NAMALWA (cell line): ENCODE measurements around the gene FAM20A.
A peak's percentile ranks its signal among the peaks of the same experiment; 100 is the strongest.
"Not testable (repeated sequence)": the region's sequence is repeated elsewhere in the genome, so short reads cannot be mapped to it uniquely, and the experiment has no call there.

Experiments used
- DNase-seq: peaks from one replicate; pipeline ENCODE4 v3.0.0-alpha.2; 2015; ENCODE audit warnings: low spot score

FAM20A gene

DNA sequence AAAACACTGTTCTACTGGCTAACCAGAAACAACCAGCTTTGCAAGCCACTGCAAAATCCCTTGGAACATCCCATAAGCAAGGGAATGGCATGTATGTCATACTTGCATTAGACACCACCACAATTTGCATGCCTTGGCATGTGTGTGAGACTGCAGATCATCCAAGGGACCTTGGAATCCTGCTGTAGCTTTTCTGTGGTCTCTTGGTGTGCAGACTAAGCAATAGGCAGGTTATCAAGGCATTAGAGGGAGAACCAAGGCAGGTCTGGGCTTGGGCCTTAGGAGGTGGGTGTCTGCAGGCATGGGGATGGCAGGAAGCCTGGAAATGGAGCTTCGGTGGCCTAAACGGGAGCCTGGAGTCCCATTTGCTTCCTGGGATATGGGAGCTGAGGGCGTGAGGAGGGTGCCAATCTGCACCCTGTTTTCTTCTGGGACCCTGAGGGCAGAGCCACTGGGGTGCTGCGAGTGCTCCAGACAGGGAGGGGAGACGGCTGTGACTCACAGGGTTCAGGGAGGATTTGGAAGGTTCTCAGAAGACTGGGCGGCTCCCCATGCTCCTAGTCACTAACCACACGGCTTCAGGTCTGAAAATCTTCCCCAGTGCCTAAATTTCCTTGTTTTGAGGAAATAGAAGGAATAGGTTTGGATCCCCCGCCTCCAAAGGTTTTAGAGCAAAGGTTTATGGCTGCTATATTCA is 36.6 kb downstream of the FAM20A start:
- DNase-seq, result no peak

DNA sequence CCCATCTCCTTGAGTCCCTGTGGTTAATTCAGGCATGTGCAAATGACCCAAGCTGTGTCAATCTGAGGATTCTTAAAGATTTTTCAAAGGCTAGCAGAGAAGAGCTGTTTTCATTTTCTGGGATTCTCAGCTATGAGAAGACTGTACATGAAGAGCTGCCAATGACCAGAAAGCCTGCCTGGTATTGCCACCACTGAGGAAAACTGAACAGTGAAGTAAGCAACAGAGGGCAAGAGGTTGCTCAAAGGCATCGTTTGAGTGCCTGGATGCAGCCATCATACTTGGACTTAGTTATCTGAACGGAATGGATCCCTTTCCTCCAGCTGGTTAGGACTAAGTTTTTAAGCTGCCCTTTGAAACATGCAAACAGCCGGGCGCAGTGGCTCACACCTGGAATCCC is 38.4 kb downstream of the FAM20A start:
- DNase-seq, result no peak

DNA sequence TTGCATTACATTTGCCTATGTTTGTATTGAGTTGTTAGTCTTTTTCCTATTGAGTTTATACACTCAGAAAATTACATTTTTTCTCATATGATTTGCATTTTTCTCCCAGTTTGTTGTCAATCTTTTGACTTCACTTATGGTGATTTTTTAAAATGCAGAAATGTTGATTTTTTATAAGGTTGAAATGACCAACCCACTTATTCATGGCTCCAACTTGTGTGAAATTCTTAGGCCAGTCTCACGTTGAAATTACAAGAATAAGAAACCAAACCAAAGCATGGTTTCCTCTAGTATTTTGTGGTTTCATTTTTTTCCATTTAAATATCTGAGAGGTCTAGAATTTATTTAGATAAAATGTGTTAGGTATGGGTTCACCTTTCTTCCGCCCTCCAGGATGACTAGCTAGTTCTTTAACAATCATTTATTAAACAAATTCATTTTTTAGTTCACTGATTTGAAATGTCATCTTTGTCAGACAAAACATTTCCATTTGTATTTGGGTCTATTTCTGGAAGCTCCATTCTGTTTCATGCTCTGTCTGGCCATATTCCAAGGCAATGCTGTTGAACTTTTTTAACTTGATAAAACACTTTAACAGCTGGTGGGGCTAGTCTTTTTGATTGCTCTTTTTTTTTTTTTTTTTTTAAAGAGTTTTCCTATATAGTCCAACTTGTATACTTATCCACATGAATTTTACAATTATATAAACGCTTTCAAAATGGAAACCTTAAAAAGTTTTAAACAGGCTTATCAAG is 40.0 kb downstream of the FAM20A start:
- DNase-seq, result no peak

DNA sequence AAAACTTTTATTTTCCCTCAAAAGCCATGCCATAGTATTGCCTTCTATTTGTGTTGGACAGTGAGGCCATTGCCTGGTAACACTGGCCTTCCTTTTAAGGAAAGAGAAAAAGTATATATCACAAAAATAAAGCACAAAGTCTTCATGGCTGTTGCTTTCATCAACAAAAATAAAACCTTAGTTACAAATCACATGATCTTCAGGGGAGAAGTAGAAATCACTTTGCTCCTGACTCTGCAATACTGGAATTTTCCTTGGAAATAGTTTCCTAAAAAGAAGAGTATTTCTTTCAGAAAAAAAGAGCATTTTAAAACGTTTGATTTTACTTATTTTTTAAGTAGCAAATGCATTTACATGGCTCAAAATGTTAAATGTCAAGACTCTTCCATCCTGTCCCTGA is 41.9 kb downstream of the FAM20A start:
- no peak for DNase-seq

DNA sequence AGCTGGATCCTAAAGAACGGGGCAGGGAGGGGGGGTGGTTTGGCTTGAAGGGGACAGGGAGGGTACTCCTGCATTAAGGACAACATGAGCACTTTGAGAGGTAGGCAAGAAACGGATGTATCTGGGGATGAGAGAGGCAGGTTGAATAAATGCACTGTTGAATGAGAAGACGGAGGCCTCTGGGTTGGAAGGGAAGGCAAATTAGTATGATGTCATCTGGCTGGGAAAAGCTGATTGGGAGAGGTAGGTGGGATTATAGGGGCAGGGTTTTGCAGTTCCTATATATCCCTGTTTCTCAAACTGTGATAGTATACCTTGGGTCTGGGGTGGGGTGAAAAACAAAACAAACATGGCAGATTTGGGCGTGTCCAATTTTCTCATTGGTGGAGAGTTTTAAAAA is 44.6 kb downstream of the FAM20A start:
- no peak for DNase-seq

DNA sequence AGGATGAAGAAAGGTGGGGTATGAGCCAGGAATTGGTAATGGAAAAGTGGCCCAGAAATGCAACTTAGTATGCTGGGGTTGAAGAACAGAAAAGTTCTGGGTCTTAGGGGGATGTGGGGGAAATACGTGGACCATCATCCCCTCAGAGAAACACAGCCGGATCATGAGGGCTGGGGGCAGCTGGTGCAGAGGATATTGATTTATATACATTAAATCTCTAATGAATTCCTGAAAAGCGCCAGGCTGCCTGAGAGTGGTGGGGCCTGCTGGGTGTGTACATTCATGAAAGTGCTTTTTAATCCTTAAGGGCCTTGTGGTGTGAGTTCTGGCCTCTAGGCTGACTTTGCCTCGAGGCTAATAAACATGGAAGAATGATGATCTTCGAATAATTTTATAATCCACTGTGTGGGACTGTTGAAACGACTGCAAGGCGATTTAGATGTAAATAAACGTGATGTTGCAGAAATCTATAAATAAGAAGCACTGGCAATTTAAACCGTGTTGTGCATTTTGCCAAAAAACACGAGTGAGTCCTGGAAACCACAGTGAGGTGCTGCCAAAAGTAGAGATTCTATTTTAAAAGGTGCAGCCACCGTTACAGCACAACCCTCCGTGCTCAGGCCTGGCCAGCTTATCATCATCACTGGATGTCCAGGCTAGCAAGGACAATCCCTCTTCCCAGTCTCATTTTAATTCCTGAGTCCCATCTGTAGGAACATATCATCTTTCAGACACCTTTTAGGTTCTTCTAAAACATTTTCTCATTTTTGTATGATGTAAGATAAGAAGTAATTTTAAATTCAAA is 56.9 kb downstream of the FAM20A start:
- DNase-seq, result no peak

DNA sequence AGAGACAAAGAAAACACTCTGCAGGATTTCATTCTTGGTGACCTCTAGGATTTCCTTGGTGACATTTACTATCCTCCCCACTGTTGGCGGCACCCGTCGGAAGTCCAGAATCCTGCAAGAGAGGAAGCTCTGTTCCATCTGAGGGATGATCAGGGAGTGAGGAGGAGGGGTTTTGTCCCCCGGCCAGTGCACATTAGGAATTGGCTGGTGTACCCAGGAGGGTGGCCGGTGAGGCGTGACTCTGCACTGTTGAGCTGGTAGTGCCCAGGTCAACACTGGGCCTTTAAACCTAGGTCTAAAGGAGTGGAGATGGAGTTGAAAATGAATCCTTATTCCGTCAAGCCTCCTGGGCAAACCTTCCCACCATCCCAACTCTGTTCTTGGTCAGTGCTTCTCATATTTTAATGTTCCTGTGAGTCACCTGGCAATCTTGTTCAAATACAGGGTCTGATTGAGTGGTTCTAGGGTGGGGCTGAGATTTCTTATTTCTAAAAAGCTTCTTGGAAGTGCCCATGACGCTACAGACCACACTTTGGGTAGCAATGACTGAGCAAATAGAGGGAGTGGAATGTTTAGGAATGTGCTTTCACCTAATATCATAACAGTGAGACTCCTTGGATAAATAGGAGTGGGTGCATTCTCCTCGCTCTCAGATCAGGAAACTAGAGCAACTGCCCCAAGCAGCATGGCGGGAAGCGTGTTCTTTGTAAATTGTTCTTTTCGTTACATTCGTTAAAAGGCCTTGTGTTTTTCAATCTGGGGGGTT is 58.3 kb downstream of the FAM20A start:
- DNase-seq, result no peak

DNA sequence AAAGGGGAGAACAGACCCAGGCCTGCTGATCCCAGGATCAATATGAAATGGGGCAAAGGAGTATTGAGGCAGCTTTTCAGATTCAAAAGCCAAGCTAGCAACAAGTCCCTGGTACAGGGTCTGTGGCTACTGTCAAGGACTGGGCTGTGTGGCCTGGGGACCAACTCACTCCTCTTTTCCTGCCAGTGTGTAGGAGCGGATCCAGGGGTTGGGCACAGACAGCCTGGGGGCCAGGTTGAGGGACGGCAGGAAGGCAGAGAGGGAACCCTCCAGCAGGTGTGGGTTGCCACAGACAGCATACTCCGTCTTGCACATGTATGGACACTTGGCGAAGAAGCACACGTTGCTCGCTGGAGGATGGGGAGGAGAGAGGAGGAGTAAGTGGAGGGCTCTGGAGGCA is 59.4 kb downstream of the FAM20A start:
- no peak for DNase-seq

DNA sequence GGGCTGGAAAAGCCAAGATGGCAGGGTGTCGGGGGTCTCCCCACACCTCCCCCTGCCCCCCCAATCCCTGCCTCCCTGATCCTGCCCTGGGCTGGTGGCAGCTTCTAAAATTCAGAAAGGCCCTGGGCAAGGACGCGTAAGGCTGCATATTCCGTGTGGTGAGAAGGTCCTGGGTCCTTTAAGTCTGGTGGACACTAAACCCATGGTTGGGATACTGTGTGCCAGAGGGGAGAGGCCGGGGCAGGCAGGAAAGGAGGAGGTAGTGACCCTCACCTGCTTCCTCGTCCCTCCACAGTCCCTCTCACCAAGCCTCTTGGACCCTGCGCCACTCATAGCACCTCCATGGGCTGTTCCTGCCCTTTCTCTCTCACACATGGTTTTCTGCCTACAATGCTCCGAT is 60.2 kb downstream of the FAM20A start:
- no peak for DNase-seq

DNA sequence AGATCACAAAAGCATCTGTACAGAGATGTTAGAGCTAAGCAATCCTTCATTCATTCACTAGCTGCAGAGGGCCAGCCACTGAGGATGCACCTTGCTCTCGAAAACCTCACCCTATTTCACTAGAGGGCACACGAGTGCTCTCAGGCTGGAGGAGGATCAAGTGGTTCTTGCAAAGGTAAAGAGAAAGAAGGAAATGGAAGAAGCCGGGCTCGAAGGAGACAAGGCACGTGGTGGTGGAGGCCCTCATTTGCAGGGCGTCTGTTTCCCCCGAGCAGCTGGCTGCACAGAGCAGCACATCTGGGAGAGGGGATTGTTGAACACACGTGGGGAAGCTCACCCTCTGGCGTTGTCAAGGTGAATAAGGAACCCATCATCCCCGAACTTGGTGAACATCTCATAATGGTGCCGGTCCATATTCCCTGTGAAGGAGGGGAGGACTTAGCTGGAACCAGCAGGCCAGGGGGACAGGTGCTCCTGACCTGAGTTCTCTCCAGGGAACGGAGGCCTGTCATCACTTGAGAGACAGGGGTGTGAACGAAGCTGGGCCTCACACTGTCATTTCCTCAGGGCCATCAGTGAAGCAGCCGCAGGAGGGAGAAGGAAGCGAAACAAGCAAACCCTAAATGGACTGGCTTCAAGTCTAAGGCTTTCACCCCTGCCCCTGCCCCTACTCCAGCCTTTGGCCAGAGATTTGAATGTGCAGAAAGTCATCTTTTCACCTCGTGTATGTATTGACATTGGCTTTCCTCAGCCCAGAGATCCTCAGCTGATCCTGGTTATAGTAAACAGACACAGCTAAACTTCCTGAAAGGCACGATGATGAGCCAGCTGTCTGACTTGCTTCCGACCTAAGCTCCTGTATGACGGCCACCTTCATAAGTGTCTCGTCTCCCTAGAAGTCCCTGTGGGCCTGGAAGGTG is 61.4 kb downstream of the FAM20A start:
- peak; percentile 46 for DNase-seq

DNA sequence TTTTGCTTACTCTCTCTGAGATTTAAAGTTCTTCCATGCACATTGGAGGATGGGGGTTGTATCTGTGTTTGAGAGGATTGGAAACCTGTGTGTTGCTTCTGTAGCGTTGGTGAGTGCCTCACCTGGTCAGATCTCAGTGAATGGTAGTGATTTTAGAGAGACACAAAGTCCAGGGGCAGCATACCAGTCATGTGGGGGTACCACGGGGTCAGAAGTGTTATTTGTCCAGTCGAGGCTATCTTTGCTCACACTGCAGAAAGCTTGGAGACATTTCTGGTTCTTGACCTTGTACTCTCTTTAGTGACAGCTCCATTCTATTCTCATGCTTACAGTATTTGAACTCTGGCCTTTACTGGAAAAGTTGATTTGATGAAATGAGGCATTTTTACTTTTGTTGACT is 65.2 kb downstream of the FAM20A start:
- DNase-seq, result no peak

DNA sequence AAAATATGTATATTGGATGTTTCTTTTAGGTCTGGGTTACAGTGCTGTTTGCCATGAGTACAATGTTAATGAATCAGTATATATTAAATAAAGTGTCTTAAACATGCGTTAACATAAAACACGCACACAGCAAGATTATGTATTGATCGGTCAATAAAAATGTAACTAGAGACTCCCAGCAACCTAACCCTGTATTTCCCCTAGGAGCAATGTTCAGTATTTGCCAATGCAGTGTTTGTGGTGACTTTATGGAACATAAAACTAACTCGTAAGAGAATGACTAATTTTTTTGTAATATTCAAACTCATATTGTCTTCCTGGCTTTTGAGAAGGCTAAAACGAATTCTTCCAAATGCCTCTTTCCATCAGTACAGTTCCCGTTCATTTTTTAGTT is 66.5 kb downstream of the FAM20A start:
- DNase-seq, result no peak

DNA sequence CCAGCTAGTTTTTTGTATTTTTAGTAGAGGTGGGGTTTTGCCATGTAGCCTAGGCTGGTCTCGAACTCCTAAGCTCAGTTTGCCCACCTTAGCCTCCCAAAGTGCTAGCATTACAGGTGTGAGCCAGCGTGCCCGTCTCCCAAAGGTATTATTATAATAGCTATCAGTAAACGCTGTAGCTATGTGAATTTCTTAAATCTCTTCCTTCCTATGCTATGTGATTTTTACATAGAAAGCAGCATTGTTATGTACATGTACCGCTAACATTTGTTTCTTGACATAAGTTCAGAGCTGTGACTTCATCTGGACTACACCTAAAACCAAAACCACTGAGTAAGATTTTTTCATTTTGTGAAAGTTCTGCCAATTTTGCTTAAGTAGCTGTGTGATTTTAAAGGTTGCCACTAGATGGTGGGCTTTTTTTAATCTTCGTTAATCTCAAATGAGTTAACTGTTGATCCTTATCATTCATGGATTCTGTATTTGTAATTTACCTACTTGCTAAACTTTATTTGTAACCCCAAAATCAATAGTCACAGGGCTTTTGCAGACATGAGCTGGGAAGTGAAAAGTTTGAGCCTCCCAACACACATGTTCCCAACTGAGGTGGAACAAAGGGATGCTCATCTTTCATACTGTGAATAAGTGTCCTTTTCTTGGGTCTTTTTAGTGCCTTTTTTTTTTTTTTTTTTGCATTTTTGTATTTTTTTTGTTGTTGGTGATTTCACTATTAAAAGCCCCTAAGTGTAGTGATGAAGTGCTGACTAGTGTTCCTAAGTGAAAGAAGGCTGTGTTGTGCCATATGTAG is 67.1 kb downstream of the FAM20A start:
- DNase-seq, result peak; percentile 47

DNA sequence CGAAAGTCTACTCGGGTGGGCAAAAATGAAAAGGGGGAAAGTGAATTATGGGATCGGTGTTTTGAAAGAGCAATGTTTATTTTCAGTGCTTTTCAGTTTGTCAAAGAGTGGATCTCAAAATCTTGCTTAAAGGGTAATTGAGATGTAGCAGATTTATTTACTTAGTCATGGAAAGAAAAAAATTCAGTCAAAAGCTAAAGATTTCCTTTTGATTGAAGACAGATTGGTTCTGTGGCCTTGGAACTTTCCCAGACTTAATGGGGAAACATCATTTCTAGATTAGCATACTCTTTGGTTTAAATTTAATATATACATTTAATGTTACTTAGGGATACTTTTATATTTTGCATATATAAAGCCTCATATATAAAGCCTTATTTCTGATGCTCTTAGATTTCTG is 68.3 kb downstream of the FAM20A start:
- DNase-seq, result no peak

DNA sequence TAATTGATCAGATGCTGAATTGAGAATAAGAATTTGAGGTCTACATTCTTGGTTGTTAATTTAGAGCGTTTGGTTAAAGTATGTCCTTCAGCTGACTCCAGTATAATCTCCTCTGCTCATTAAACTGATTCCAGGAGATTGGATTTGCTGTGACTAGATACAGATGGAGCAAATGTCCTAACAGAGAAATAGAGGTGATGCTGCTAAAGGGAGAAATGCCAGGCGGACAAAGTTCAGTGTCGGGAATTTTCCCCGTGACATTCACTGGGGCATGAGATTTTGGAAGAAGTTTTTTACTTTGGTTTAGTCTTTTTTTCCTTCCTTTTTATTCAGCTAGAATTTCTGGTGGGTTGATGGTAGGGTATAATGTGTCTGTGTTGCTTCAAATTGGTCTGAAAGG is 69.9 kb downstream of the FAM20A start:
- DNase-seq, result no peak

DNA sequence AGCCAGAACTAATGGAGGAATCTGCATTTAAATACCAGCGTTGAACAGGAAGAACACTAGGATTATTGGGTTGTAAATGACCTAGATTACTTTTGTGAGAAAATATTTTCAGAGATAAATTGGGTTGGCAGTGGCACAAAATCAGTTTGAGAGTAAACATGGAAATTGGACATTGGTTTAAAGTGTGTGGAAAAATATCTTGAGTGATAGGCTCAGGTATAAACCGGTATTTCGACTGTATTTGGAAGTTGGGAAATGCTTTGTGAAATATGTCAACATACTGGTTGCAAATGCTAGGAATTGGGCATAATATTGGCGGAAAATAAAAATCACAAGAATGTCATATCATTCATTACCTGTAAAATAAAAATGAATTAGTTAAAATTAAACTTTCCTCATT is 73.9 kb downstream of the FAM20A start:
- DNase-seq, result no peak

DNA sequence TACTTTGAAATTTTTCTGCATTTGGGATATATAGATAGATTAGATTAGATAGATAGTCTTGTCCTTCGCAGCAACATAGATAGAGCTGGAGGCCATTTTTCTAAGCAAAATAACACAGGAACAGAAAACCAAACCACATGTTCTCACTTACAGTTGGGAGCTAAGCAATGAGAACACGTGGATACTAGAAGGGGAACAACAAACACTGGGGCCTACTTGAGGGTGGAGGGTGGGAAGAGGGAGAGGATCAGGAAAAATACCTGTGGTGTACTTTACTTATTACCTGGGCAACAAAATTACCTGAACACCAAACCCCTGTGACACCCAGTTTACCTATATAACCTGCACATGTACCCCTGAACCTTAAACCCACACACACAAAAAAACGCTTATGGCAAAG is 74.6 kb downstream of the FAM20A start:
- DNase-seq, result no peak

DNA sequence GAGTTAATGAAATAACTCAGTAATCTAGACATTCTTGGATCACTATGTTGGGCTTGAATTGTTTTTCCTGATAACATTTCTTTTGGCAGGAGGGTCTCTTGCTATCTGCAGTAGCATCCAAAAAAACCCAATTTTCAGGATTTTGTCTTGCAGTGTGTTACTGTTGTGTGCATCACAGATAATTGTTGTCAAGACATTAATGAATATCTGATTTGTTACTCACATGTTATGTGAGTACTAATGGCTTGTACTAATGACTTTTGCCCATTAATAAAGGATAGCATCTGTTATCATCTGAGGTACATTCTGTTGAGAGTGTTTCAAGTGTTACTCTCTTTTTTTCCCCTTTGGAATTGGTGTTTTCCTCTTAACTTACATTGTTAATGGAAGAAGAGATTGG is 78.9 kb downstream of the FAM20A start:
- no peak for DNase-seq

DNA sequence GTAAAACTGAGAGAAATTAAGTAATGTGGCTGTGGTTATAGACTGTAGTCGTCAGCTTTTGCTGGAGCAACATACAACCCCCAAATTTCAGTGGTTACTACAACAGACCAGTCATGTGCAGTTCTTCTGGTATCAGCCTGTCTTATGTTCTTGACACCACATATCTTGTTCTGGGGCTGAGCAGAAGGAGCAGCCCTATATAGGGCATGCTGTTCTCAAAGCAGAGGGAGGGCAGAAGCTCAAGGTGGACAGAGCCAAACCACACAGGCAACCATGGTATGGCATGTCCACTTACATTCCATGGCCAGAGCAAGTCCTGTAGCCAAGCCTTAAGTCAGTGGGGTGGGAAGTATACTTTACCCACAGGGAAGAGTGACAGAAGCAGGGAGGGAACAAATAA is 81.3 kb downstream of the FAM20A start:
- DNase-seq, result no peak

DNA sequence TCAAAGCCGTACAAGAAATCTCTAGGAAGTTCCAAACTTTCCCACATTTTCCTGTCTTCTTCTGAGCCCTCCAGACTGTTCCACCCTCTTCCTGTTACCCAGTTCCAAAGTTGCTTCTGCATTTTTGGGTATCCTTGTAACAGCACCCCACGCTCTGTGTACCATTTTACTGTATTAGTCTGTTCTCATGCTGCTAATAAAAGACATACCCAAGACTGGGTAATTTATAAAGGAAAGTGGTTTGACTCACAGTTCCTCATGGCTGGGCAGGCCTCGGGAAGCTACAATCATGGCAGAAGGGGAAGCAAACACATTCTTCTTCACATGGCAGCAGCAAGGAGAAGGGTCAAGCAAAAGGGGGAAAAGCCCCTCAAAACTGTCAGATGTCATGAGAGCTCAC is 82.1 kb downstream of the FAM20A start:
- not testable (repeated sequence) for DNase-seq
